Stimulated activated CD8-positive, alpha-beta memory T cell treated with anti-CD3 and anti-CD28 coated beads, Interleukin-7, amount 100 ng/mL, for 48 hours (primary cell): ENCODE data around the gene C1orf53.
"Not testable (repeated sequence)": the region's sequence is repeated elsewhere in the genome, so short reads cannot be mapped to it uniquely, and the experiment has no call there.

Experiments used
- DNase-seq, 2 donors: peaks; one replicate each; pipeline ENCODE4 v3.0.0-alpha.2; 2020; ENCODE audit warnings: low read depth in 1 of 2; ENCODE audit errors: extremely low read depth in 1 of 2

C1orf53 gene

GRCh38 chr1:197902454-197903195 lies at the start of gene C1orf53:
C1orf53 (plus strand) TSS chr1:197902630; CDS start chr1:197902650, 20 bp downstream.
- peak; percentile 61 to 72 for DNase-seq

- not testable (repeated sequence) for DNase-seq
Observed at GRCh38 chr1:197855751-197856150, 46.7 kb upstream of the C1orf53 start.

GRCh38 chr1:197857477-197857876 lies 45.0 kb upstream of the C1orf53 start:
- DNase-seq = no peak

GRCh38 chr1:197859024-197859423 lies 43.4 kb upstream of the C1orf53 start:
- DNase-seq = no peak

GRCh38 chr1:197862221-197862620 lies 40.2 kb upstream of the C1orf53 start:
- DNase-seq = no peak

GRCh38 chr1:197862671-197863070 lies 39.8 kb upstream of the C1orf53 start:
- no peak for DNase-seq

- no peak for DNase-seq
Observed at GRCh38 chr1:197865809-197866208, 36.6 kb upstream of the C1orf53 start.

- peak in 1 of 2 donors; percentile 1 for DNase-seq
Observed at GRCh38 chr1:197868751-197869489, 33.5 kb upstream of the C1orf53 start.

- no peak for DNase-seq
Observed at GRCh38 chr1:197869490-197870077, 32.8 kb upstream of the C1orf53 start.

GRCh38 chr1:197876894-197877293 lies 25.5 kb upstream of the C1orf53 start:
- no peak for DNase-seq

GRCh38 chr1:197880385-197880784 lies 22.0 kb upstream of the C1orf53 start:
- DNase-seq = not testable (repeated sequence)

- DNase-seq = not testable (repeated sequence)
Observed at GRCh38 chr1:197882241-197882640, 20.2 kb upstream of the C1orf53 start.

- no peak for DNase-seq
Observed at GRCh38 chr1:197884173-197884572, 18.3 kb upstream of the C1orf53 start.

- no peak for DNase-seq
Observed at GRCh38 chr1:197890936-197891335, 11.5 kb upstream of the C1orf53 start.

GRCh38 chr1:197892684-197893083 lies 9.7 kb upstream of the C1orf53 start:
- DNase-seq = no peak

GRCh38 chr1:197896301-197896700 lies 6.1 kb upstream of the C1orf53 start:
- DNase-seq = no peak

GRCh38 chr1:197899037-197899436 lies 3.4 kb upstream of the C1orf53 start:
- DNase-seq = no peak

GRCh38 chr1:197902131-197902453 lies 338 bp upstream of the C1orf53 start:
- DNase-seq = no peak

GRCh38 chr1:197903196-197903514 lies 725 bp downstream of the C1orf53 start:
- DNase-seq = no peak

- no peak for DNase-seq
Observed at GRCh38 chr1:197904126-197904787, 1.8 kb downstream of the C1orf53 start.

- DNase-seq = no peak
Observed at GRCh38 chr1:197905699-197906351, 3.4 kb downstream of the C1orf53 start.
